Measurements from ENCODE around the gene CLK1. TPM values are rescaled to one million over a fixed set of nuclear protein-coding genes. Genes with fewer than 3 reads are reported as not detected.
"Not testable (repeated sequence)": the region's sequence is repeated elsewhere in the genome, so short reads cannot be mapped to it uniquely, and the experiment has no call there.

Gene CLK1
- 100 to 1,000 TPM; 228 to 310 (median 285) TPM for polyA plus RNA-seq (ENCODE audit: insufficient read length in 4 of 4)

GRCh38 chr2:200864176-200865034 lies at the start of gene CLK1:
TSS of gene CLK1 (minus strand) at chr2:200864658. CDS start at chr2:200861862, 2,796 bp downstream.
- DNase-seq (ENCODE audit: low read depth in 4 of 4, low spot score in 3 of 4) = peak; percentile 90 to 93 (median 92)

- no peak for DNase-seq (ENCODE audit: low read depth in 4 of 4, low spot score in 3 of 4)
These were observed 49.2 kb upstream of the CLK1 start for GRCh38 chr2:200913654-200914053.

- no peak for DNase-seq (ENCODE audit: low read depth in 4 of 4, low spot score in 3 of 4)
These were observed 45.5 kb upstream of the CLK1 start for GRCh38 chr2:200909958-200910357.

GRCh38 chr2:200905618-200906296 lies 41.3 kb upstream of the CLK1 start:
- DNase-seq (ENCODE audit: low read depth in 4 of 4, low spot score in 3 of 4) = peak in 2 of 4 donors; percentile 21 to 47

- peak in 3 of 4 donors; percentile 33 to 54 (median 48) for DNase-seq (ENCODE audit: low read depth in 4 of 4, low spot score in 3 of 4)
These were observed 37.1 kb upstream of the CLK1 start for GRCh38 chr2:200901459-200902072.

GRCh38 chr2:200899482-200899881 lies 35.0 kb upstream of the CLK1 start:
- DNase-seq (ENCODE audit: low read depth in 4 of 4, low spot score in 3 of 4) = no peak

- DNase-seq (ENCODE audit: low read depth in 4 of 4, low spot score in 3 of 4) = peak; percentile 91 to 97 (median 96)
These were observed 24.5 kb upstream of the CLK1 start, which contains the start of the genes NIF3L1 and PPIL3 for GRCh38 chr2:200888704-200889625. TSS of gene NIF3L1 (plus strand) at chr2:200889371. CDS start at chr2:200891944, 2,573 bp downstream. TSS of gene PPIL3 (minus strand) at chr2:200889077. CDS start at chr2:200887615, 1,462 bp downstream.

- DNase-seq (ENCODE audit: low read depth in 4 of 4, low spot score in 3 of 4) = not testable (repeated sequence)
These were observed 17.3 kb upstream of the CLK1 start for GRCh38 chr2:200881715-200882249.

GRCh38 chr2:200878289-200878880 lies 13.9 kb upstream of the CLK1 start:
- DNase-seq (ENCODE audit: low read depth in 4 of 4, low spot score in 3 of 4) = no peak

GRCh38 chr2:200877443-200877842 lies 13.0 kb upstream of the CLK1 start:
- no peak for DNase-seq (ENCODE audit: low read depth in 4 of 4, low spot score in 3 of 4)

- no peak for DNase-seq (ENCODE audit: low read depth in 4 of 4, low spot score in 3 of 4)
These were observed 9.1 kb upstream of the CLK1 start for GRCh38 chr2:200873560-200873959.

- DNase-seq (ENCODE audit: low read depth in 4 of 4, low spot score in 3 of 4) = no peak
These were observed 6.7 kb upstream of the CLK1 start for GRCh38 chr2:200871151-200871550.

- no peak for DNase-seq (ENCODE audit: low read depth in 4 of 4, low spot score in 3 of 4)
These were observed 4.6 kb upstream of the CLK1 start for GRCh38 chr2:200869014-200869413.

GRCh38 chr2:200863782-200864175 lies 679 bp downstream of the CLK1 start:
- DNase-seq (ENCODE audit: low read depth in 4 of 4, low spot score in 3 of 4) = no peak

GRCh38 chr2:200862532-200863000 lies 1.9 kb downstream of the CLK1 start:
- no peak for DNase-seq (ENCODE audit: low read depth in 4 of 4, low spot score in 3 of 4)

- DNase-seq (ENCODE audit: low read depth in 4 of 4, low spot score in 3 of 4) = no peak
These were observed 2.8 kb downstream of the CLK1 start for GRCh38 chr2:200861617-200862155.

GRCh38 chr2:200860092-200860795 lies 4.2 kb downstream of the CLK1 start:
- DNase-seq (ENCODE audit: low read depth in 4 of 4, low spot score in 3 of 4) = no peak

- no peak for DNase-seq (ENCODE audit: low read depth in 4 of 4, low spot score in 3 of 4)
These were observed 7.7 kb downstream of the CLK1 start for GRCh38 chr2:200856806-200857205.
